Ovary (tissue), 9 donors: ENCODE measurements around the gene COL6A3. TPM values are rescaled to one million over a fixed set of nuclear protein-coding genes. Genes with fewer than 3 reads are reported as not detected.

ENCODE experiments used
- DNase-seq, 5 donors: peaks; one replicate each; pipeline ENCODE4 v3.0.0-alpha.2; 2019 to 2020
- H3K27ac ChIP-seq, 2 donors: fragments of 200-600 bp; one replicate each; pipeline versions ENCODE4 v1.5.1 to v1.8.0; 2019 to 2022
- H3K27me3 ChIP-seq: fragments of 200-600 bp; one replicate; pipeline ENCODE4 v1.8.0; 2022
- H3K36me3 ChIP-seq: fragments of 200-600 bp; sonication (generic); one replicate; pipeline ENCODE4 v1.5.1; 2019
- H3K4me1 ChIP-seq: one replicate; pipeline ENCODE4 v1.8.1; 2013; ENCODE audit warnings: mild to moderate bottlenecking, moderate library complexity; ENCODE audit not compliant: insufficient read depth
- H3K4me3 ChIP-seq: fragments of 200-600 bp; sonication (generic); one replicate; pipeline ENCODE4 v1.5.1; 2017
- H3K9me3 ChIP-seq, 2 donors: fragments of 200-600 bp in 1 of 2; sonication (generic) in 1 of 2; one replicate each; pipeline versions ENCODE4 v1.5.1 to v1.8.1; 2013 to 2019; ENCODE audit warnings: mild to moderate bottlenecking in 1 of 2, moderate library complexity in 1 of 2
- EP300 ChIP-seq: sonication (generic); formaldehyde crosslinking; IDR thresholded peaks from one replicate; pipeline ENCODE4 v1.6.1; 2017; ENCODE audit warnings: antibody characterized with exemption
- POLR2A ChIP-seq: fragments of 450-650 bp; IDR thresholded peaks from one replicate; pipeline ENCODE4 v1.6.1; 2017; ENCODE audit warnings: antibody characterized with exemption, mild to moderate bottlenecking, moderate library complexity
- WGBS, 3 donors: extraction: QIAGEN DNeasy Blood & Tissue Kit in 1 of 3; methylation state at CpG; one replicate each; pipeline versions ENCODE4 v1.1.5 to v1.1.7; 2013 to 2017; 5-methylcytosine and 5-hydroxymethylcytosine counted together
- intact Hi-C, 4 donors: fragments of 100-400 bp; cut with DNase I; formaldehyde crosslinking; loops; one replicate each; pipeline versions ENCODE4 v1.11.0 to v1.15.1; 2022 to 2023
- polyA plus RNA-seq, 2 donors: library from polyadenylated mRNA; stranded (reverse); fragments of 200-250 nt in 1 of 2; fragments of 350-450 nt in 1 of 2; fragmentation: Illumina TruSeq in 1 of 2; extraction: RNeasy Lipid Tissue Mini Kit (QIAGEN cat#74804) in 1 of 2; gene quantifications; one replicate each; pipeline ENCODE4 v1.2.3, GENCODE V29; 2013 to 2014
- total RNA-seq, 7 donors: library from RNA; depleted of rRNA in 2 of 7; stranded (reverse); fragments of >200 nt in 2 of 7; fragmentation: NEBNext Ultra II Directional in 3 of 7; extraction: Animal tissue kit (Norgen Biotek cat#: 25700) in 3 of 7; gene quantifications; one replicate each; pipeline versions ENCODE4 v1.1.0 to v1.2.4, GENCODE V29; 2016 to 2023
- TF ChIP-seq, protein P1 (sequence below), 3 donors: fragments of 450-650 bp in 2 of 3; fragments of 200-600 bp in 1 of 3; IDR thresholded peaks; one replicate each; pipeline versions ENCODE4 v1.5.1 to v1.8.0; 2016 to 2022; ENCODE audit warnings: antibody characterized with exemption in 3 of 3, mild to moderate bottlenecking in 1 of 3
- donor health status: DM: no; HTN: no; CAD: no; lungs with moderate emphysema.
- donor health status: DM: no; HTN: no; CAD: no.
- donor health status: Bipolar disorder and iron deficiency.
- donor health status: DM: yes; HTN: yes; CAD: no.
- donor health status: DM: no; HTN: no; CAD: no.
- donor health status: DM: yes; HTN: yes; CAD: no.

The COL6A3 gene
- total and polyA plus RNA-seq, 9 donors: 105 to 520 (median 378) TPM

DNA sequence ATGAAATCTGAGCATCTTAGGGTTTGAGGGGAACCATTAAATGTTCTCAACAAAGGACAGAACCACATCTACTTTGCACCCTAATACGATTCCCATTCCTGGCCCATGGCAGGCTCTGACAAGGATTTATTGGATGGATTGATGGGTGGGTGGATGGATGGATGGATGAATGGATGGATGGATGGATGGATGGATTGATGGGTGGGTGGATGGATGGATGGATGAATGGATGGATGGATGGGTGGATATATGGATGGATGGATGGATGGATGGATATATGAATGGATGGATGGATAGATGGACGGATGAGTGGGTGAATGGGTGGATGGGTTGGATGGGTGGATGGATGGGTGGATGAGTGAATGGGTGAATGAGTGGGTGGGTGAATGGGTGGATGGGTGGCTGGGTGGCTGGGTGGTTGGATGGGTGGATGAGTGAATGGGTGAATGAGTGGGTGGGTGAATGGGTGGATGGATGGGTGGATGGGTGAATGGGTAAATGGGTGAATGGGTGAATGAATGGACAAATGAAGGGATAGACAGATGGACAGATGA is 43.5 kb upstream of the COL6A3 start:
- Histone ChIP-seq H3K4me3 (no peak overlapping the region), H3K36me3 (no peaks in the 10 kb centered on the region), H3K4me1 (peaks cover under 1% of the 10 kb centered on the region), H3K9me3 (no peaks in the 10 kb centered on the region), H3K27me3 (no peaks in the 10 kb centered on the region), H3K27ac (no peak overlapping the region)
- TF ChIP-seq, protein P1, sequence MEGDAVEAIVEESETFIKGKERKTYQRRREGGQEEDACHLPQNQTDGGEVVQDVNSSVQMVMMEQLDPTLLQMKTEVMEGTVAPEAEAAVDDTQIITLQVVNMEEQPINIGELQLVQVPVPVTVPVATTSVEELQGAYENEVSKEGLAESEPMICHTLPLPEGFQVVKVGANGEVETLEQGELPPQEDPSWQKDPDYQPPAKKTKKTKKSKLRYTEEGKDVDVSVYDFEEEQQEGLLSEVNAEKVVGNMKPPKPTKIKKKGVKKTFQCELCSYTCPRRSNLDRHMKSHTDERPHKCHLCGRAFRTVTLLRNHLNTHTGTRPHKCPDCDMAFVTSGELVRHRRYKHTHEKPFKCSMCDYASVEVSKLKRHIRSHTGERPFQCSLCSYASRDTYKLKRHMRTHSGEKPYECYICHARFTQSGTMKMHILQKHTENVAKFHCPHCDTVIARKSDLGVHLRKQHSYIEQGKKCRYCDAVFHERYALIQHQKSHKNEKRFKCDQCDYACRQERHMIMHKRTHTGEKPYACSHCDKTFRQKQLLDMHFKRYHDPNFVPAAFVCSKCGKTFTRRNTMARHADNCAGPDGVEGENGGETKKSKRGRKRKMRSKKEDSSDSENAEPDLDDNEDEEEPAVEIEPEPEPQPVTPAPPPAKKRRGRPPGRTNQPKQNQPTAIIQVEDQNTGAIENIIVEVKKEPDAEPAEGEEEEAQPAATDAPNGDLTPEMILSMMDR (IDR thresholded peaks at IDR 0.05): no peak
- TF ChIP-seq EP300 (no peak), POLR2A (no peak)
- intact Hi-C loops: no loop called here
- DNase-seq: no peak
- 90 to 96% (median 92%) methylated on average over 2 of the region's 2 CpGs for WGBS, 3 donors

DNA sequence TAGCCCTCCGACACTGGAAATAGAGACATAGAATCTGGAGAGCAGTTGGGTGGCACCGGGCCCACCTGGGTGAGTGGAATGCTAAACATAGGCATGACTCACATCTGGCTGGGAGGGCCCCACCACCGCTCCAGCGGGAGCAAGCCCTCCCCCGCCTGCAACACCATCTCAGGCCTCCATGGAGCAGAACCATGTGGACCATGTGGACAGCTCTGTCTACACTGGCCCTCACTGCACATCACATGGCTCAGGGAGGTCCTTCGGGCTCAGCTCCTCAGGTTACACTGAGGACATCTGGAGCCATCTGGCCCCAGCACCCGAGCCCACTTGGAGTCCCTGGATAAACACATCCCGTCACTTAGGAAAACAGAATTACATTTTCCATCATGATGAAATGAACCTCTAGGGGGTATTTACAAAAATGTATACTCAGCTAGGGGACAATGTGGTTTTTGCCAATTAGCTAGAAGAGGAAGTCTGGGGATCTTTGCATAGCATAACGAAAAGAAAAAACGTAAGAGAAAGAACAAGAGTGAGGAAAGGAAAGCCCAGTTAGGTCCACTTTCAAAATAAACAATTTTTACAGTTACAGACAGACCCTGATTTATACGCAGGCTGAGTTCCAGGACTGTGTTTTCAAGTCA is 42.4 kb upstream of the COL6A3 start:
- no peaks in the 10 kb centered on the region for H3K36me3 ChIP-seq
- intact Hi-C loops: no loop called here
- peaks cover 6% of the 10 kb centered on the region for H3K4me1 ChIP-seq
- no peaks in the 10 kb centered on the region for H3K27me3 ChIP-seq
- no peak for TF ChIP-seq EP300
- TF ChIP-seq POLR2A: no peak
- TF ChIP-seq, protein P1 (IDR thresholded peaks at IDR 0.05): no peak
- no peak overlapping the region for H3K27ac ChIP-seq
- DNase-seq: no peak
- 56 to 59% (median 59%) methylated on average over 11 of the region's 11 CpGs for WGBS, 3 donors
- H3K4me3 ChIP-seq: no peak overlapping the region
- H3K9me3 ChIP-seq: no peaks in the 10 kb centered on the region

DNA sequence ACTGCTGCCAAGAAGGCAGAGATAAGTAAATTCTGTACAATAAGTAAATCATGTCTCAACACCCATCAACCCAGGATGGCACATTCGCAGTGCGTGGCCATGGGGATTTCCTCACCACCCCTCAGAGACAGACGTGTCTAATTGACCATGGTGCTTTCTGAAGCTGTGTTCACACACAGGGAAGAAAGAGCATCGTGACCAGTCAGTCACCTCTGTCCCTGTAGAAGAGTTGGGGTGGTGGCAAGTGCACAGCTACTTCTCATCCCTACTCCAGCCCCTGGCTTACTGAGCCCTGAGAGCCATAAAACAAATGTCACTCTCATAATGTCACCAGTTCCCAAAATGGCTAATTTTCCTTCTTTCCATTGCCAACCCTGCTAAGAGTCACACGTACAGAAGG is 41.8 kb upstream of the COL6A3 start:
- Histone ChIP-seq H3K9me3 (no peaks in the 10 kb centered on the region), H3K4me1 (peaks cover 8% of the 10 kb centered on the region), H3K4me3 (no peak overlapping the region), H3K27ac (no peak overlapping the region), H3K27me3 (no peaks in the 10 kb centered on the region), H3K36me3 (no peaks in the 10 kb centered on the region)
- intact Hi-C loops: no loop called here
- WGBS, 3 donors: 85 to 93% (median 86%) methylated on average over 5 of the region's 5 CpGs
- TF ChIP-seq EP300 (no peak), POLR2A (no peak)
- TF ChIP-seq, protein P1 (IDR thresholded peaks at IDR 0.05): no peak
- no peak for DNase-seq

DNA sequence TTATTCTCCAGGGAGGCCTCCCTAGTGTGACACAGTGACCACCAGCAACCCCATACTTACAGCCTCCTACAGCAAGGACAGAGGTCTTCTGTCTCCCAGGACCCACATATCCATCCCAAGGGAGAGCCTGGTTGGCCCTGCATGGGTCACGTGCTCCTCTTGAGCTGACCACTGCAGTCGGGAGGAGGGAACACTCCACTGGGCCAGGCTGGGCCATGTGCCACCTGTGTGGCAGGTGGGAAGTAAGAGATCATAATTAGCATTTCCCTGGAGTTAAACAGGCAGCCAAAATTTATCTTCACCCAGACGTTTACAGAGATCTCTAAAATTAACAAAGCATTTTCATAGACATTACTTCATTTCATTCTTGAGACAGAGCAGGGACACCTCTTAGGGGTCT is 39.7 kb upstream of the COL6A3 start:
- H3K27ac ChIP-seq: no peak overlapping the region
- intact Hi-C loops: no loop called here
- no peak for DNase-seq
- H3K27me3 ChIP-seq: no peaks in the 10 kb centered on the region
- H3K36me3 ChIP-seq: no peaks in the 10 kb centered on the region
- 74 to 84% (median 78%) methylated on average over 3 of the region's 3 CpGs for WGBS, 3 donors
- peaks cover 12% of the 10 kb centered on the region for H3K4me1 ChIP-seq
- no peaks in the 10 kb centered on the region for H3K9me3 ChIP-seq
- TF ChIP-seq, protein P1 (IDR thresholded peaks at IDR 0.05): no peak
- TF ChIP-seq EP300 (no peak), POLR2A (no peak)
- H3K4me3 ChIP-seq: no peak overlapping the region
